ENCODE measurements around the gene ACSF3.

DNA sequence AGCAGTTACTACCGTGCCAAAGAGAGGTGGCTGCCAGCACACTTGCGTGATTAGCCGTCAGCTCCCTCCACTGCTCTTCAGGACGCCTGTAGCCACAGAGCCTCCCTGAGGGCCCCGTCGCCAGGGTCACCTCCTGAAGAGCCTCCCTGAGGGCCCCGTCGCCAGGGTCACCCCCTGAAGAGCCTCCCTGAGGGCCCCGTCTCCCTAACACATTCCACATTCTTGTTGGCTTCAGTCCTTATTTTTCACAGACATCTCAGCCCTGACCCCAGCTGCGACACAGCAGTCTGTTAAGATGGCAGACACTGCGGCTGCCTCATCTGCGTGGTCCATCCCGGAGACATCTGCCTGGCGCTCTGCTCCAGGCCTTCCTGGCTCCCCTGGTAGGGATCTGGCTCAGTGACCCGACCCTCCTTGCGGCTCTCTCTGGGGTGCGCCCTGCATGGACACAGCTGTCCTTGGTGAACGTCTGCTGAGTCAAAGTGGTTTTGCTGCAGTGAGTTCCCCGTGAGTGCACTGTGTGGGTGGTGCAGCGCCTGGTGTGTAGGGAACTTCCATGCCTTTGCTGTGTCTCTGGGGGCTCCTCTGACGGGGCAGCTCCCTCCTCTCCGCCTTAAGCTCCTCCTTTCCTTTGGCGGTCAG lies 11.4 kb downstream of the ACSF3 start:
- TF ChIP-seq CTCF (conservative IDR thresholded peaks at IDR 0.05; ENCODE audit: low read length) (no peak), EZH2phosphoT487 (IDR thresholded peaks at IDR 0.05; ENCODE audit: borderline replicate concordance, low read depth, low read length) (no peak)
